Activated CD4-positive, alpha-beta memory T cell treated with anti-CD3 and anti-CD28 coated beads, Interleukin-2, amount 10 ng/mL, durations not matched to agents 7 days and 5 days (primary cell): Measurements from ENCODE around the gene PPM1B. TPM values are rescaled to one million over a fixed set of nuclear protein-coding genes. Genes with fewer than 3 reads are reported as not detected.
"Not testable (repeated sequence)": the region's sequence is repeated elsewhere in the genome, so short reads cannot be mapped to it uniquely, and the experiment has no call there.

Source experiments
- CTCF ChIA-PET: fragments of 350-600 bp; sonication (Branson Sonifier 250); formaldehyde crosslinking; loops from one replicate; lab custom pipeline; 2021; ENCODE audit warnings: antibody characterized with exemption, inconsistent platforms; lab: Charles Lee
- POLR2A ChIA-PET: fragments of 350-600 bp; sonication (Branson Sonifier 250); formaldehyde crosslinking; loops from one replicate; lab custom pipeline; 2021; ENCODE audit warnings: antibody characterized with exemption; lab: Charles Lee
- DNase-seq: peaks from one replicate; pipeline ENCODE4 v3.0.0-alpha.2; 2020
- H3K27ac Mint-ChIP-seq: one replicate; pipeline ENCODE4 v1.8.0; 2021; ENCODE audit warnings: mild to moderate bottlenecking, mixed read lengths
- H3K27me3 Mint-ChIP-seq: one replicate; pipeline ENCODE4 v1.8.0; 2021; ENCODE audit warnings: mixed read lengths
- H3K36me3 Mint-ChIP-seq: one replicate; pipeline ENCODE4 v1.8.0; 2021; ENCODE audit warnings: low read depth, mixed read lengths
- H3K4me1 Mint-ChIP-seq: one replicate; pipeline ENCODE4 v1.8.0; 2021; ENCODE audit warnings: mixed read lengths
- H3K4me3 Mint-ChIP-seq: one replicate; pipeline ENCODE4 v1.8.0; 2021; ENCODE audit warnings: mild to moderate bottlenecking, mixed read lengths
- H3K9me3 Mint-ChIP-seq: one replicate; pipeline ENCODE4 v1.8.0; 2021; ENCODE audit warnings: mixed read lengths
- total RNA-seq, 2 experiments: library from RNA; stranded (reverse); gene quantifications; one replicate each; pipeline ENCODE4 v1.2.3, GENCODE V29; 2021

PPM1B gene
- total RNA-seq, 2 experiments from 2014 or later, result 57.0 to 60.9 TPM

DNA sequence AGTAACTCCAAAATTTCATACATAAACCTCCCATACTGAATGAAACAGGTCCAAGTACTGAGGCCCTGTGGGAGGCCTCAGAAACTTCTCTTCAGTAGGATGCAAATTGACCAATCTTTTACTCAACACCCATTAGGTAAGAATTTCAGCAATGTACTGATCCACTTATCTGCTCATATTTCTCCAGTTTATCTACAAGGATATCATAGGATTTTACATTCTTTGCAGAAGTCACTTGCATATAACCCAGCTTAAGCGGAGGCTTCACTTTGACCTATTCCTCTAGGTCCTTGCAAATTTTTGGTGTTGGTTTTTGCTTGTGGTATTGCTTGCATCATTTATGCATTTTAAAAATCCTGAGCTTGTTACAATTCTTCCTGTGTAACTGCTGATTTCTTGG is 77.8 kb downstream of the PPM1B start:
- CTCF ChIA-PET, result interaction anchor here (0.7 to 2.0 kb wide), 4 partner anchors 9 to 202 kb away, joined by 3 to 10 read pairs (median 4); no protein-coding TSS in a partner anchor
- Mint-ChIP-seq H3K9me3 (no peaks in the 10 kb centered on the region), H3K27me3 (peaks cover 6% of the 10 kb centered on the region), H3K27ac (no peak overlapping the region), H3K36me3 (no peaks in the 10 kb centered on the region), H3K4me3 (no peak overlapping the region), H3K4me1 (peaks cover 26% of the 10 kb centered on the region)
- POLR2A ChIA-PET, result no interaction called here
- DNase-seq, result no peak

DNA sequence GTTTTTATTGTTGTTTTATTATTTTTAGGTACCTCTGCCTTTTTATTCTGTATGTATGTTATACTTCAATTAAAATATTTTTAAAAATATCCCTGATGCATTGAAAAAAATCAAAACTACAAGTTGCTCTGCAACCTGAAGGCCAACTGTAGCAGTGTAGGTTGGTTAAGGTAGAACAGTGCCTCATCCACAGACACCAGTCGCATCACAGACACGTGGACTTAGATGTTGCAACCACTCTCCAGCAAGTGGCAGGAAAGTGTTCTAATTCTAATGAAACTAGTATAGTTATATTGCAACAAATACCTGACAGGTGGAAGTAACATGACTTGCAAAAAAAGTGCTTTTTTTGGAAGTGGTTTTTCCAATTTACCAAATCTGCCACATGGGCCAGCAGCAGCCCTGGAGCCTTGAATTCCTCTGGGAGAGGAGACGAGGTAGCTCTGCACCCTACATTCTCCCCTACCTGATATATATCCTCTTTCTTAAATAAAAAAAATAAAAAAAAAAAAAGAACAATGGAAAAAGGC is 78.2 kb downstream of the PPM1B start:
- H3K36me3 Mint-ChIP-seq, result peaks cover 2% of the 10 kb centered on the region
- H3K9me3 Mint-ChIP-seq, result no peaks in the 10 kb centered on the region
- ChIA-PET CTCF (interaction anchor here (0.7 kb wide), 1 partner anchor 49 kb away, joined by 3 read pairs; no protein-coding TSS in a partner anchor), POLR2A (no interaction called here)
- H3K27ac Mint-ChIP-seq, result no peak overlapping the region
- peaks cover 26% of the 10 kb centered on the region for H3K4me1 Mint-ChIP-seq
- no peak for DNase-seq
- H3K4me3 Mint-ChIP-seq, result no peak overlapping the region
- H3K27me3 Mint-ChIP-seq, result peaks cover 6% of the 10 kb centered on the region

DNA sequence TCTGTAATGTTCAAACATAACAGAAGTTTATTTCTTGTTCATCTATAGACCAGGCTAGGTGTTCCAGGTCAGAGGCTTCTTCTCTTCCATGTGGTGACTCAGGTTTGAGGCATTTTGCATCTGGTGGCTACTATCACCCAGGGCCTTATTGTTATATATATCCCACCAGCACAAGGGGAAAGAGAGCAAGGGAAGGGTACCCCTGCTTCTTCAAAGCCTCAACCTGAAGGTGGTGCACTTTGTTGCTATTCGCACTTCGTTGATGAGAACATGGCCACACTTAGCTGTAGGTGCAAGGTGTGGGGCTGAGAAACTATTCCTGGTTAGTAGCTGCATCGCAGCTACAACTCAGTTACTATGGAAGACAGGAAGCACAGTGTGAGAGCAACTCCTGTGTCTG is 79.2 kb downstream of the PPM1B start:
- DNase-seq, result no peak
- Mint-ChIP-seq H3K27ac (no peak overlapping the region), H3K36me3 (peaks cover 2% of the 10 kb centered on the region), H3K27me3 (peaks cover 9% of the 10 kb centered on the region), H3K4me1 (peaks cover 26% of the 10 kb centered on the region), H3K9me3 (no peaks in the 10 kb centered on the region), H3K4me3 (no peak overlapping the region)
- ChIA-PET CTCF (no interaction called here), POLR2A (no interaction called here)

DNA sequence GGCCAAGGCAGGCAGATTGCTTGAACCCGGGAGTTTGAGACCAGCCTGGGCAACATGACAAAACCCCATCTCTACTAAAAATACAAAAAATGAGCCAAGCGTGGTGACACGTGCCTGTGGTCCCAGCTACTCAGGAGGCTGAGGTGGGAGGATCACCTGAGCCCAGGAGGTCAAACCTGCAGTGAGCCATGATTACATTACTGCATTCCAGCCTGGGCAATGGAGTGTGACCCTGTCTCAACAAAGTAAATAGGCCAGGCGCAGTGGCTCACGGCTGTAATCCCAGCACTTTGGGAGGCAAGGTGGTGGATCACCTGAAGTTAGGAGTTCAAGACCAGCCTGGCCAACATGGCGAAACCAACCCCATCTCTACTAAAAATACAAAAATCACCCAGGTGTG is 80.6 kb downstream of the PPM1B start:
- POLR2A ChIA-PET, DNase-seq, CTCF ChIA-PET, H3K36me3 Mint-ChIP-seq, H3K27ac Mint-ChIP-seq, H3K27me3 Mint-ChIP-seq, H3K4me3 Mint-ChIP-seq, H3K9me3 Mint-ChIP-seq: not testable (repeated sequence)
- H3K4me1 Mint-ChIP-seq, result peaks cover 22% of the 10 kb centered on the region

DNA sequence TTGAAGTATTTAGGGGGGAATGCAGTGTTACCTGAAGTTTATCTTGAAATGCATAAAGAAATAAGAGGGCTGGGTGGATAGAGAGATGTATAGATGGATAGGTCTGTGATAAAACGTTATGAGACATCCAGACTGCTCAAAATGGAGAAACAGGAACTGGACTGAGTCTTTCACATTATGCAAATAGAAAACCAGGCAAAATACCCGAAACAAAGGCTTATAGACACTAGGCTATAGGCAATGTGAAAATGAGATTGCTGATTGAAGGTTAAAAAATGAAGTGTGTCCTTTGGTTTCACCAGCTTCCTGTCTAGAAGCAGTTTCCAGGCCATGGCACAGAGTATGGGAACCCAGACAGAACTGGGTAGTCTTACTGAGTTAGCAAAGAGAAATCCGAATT is 81.7 kb downstream of the PPM1B start:
- Mint-ChIP-seq H3K9me3 (no peaks in the 10 kb centered on the region), H3K27ac (no peak overlapping the region), H3K27me3 (peaks cover 10% of the 10 kb centered on the region), H3K36me3 (peaks cover 2% of the 10 kb centered on the region), H3K4me1 (peaks cover 16% of the 10 kb centered on the region), H3K4me3 (no peak overlapping the region)
- ChIA-PET CTCF (no interaction called here), POLR2A (no interaction called here)
- DNase-seq, result no peak

DNA sequence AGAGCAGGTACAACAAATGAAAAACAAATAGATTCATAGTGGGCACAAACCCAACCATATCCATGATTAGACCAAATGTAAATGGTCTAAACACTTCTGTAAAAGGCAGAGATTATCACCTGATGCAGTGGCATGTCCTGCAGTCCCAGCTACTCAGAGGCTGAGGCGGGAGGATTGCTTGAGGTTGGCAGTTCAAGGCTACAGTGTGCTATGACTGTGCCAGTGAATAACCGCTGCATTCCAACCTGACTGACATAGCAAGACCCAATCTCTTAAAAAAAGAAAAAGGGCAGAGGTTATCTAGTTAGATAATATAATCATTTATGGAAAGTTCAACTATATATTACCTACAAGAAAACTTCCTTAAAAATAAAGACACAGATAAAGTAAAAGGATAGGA is 85.3 kb downstream of the PPM1B start:
- peaks cover 2% of the 10 kb centered on the region for H3K36me3 Mint-ChIP-seq
- CTCF ChIA-PET, result no interaction called here
- no peaks in the 10 kb centered on the region for H3K9me3 Mint-ChIP-seq
- no peak for DNase-seq
- H3K4me3 Mint-ChIP-seq, result no peak overlapping the region
- H3K4me1 Mint-ChIP-seq, result peaks cover 1% of the 10 kb centered on the region
- no peak overlapping the region for H3K27ac Mint-ChIP-seq
- POLR2A ChIA-PET, result no interaction called here
- peaks cover 14% of the 10 kb centered on the region for H3K27me3 Mint-ChIP-seq

DNA sequence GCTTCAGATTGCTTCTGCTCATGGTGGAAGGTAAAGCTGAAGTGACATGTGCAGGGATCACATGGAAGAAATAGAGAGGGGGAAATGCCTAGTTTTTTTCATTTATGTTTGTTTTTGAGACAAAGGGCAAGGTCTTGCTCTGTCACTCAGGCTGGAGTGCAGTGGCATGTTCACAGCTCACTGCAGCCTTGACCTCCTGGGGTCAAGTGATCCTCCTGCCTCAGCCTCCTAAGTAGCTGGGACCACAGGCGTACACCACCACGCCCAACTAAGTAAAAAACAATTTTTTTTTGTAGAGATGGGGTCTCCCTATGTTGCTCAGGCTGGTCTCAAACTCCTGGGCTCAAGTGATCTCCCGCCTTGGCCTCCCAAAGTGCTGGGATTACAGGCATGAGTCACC is 87.0 kb downstream of the PPM1B start:
- CTCF ChIA-PET, result interaction anchor here (0.7 to 1.0 kb wide), 2 partner anchors 10 kb away, joined by 3 read pairs; no protein-coding TSS in a partner anchor
- H3K4me3 Mint-ChIP-seq, H3K9me3 Mint-ChIP-seq, H3K27ac Mint-ChIP-seq, DNase-seq, H3K36me3 Mint-ChIP-seq, POLR2A ChIA-PET, H3K4me1 Mint-ChIP-seq: not testable (repeated sequence)
- H3K27me3 Mint-ChIP-seq, result peaks cover 16% of the 10 kb centered on the region

DNA sequence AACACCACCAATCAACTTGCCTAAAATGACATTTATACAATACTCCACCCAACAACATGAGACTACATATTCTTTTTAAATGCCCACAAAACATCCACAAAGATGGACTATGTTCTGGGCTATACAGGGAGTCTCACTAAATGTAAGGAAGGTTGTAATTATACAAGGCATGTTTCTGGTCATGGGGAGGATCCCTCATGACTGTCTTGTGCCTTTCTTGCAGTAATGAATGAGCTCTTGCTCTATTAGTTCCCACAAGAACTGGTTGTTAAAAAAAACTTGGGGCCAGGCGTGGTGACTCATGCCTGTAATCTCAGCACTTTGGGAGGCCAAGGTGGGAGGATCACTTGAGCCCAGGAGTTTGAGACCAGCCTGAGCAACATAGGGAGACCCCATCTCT is 89.1 kb downstream of the PPM1B start:
- DNase-seq, H3K4me3 Mint-ChIP-seq, H3K27ac Mint-ChIP-seq, H3K9me3 Mint-ChIP-seq, H3K4me1 Mint-ChIP-seq, H3K36me3 Mint-ChIP-seq, POLR2A ChIA-PET, CTCF ChIA-PET: not testable (repeated sequence)
- peaks cover 12% of the 10 kb centered on the region for H3K27me3 Mint-ChIP-seq

DNA sequence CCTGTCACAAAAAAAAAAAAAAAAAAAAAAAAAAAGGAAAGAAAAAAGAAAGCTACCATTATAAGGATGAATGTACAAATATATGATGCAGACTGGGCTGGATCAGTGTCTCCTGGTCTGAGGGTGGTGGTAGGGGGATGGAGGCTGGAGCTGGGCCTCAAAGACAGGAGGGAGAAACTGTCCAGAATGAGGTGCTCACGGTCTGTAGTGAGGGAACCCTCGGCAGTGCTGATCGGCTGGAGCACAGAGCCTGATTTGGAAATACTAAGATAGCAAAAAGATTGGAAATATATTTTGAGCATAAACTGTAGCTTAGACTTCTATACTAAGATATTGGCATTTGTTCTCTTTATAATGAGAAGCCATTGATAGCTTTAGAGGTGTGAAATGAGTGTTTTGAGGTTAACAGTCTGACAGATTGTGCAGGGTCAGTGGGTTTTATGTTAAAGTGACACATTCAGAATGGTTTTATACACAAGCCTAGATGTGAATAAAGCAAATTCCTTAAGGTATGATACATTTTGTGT is 98.7 kb downstream of the PPM1B start:
- H3K36me3 Mint-ChIP-seq, result no peaks in the 10 kb centered on the region
- H3K9me3 Mint-ChIP-seq, result no peaks in the 10 kb centered on the region
- H3K27ac Mint-ChIP-seq, result no peak overlapping the region

DNA sequence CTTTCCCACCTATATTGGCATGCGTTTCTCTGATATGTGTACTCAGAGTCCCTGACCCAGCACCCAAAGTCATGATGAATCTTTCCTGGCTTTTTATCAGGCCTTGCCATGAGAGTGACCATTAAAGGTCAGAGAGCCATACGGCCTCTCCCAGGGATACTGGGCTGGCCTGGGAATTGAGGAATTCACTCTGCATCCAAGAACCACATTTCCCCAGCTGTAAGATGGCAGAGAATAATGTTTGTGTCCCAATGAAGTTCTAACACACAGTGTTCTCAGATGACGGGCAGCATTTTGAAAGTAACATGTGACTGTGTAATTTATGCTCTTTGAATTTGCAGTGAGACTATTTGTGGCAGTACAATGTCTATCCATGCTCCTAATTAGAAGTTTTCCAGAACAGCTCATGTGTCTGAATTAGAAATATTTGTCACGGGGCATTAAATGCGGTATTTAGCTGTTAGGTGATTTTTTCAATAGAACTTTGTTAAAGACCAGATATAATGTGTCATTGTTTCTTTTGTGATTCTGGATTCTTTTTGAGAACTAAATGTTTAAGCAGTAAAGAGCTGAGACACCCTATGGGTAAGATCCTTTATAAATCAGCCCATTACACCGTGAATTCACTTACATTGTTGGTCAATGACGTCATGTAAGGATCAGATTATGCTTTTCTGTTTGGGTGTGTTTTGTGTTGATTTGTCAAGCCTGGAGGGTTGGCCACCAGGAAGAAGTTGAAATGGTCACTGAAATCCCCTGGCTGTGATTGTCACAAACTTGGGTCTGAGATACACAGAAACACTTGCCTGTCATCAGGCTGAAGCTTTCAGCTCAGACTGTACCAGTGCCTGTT is 99.3 kb downstream of the PPM1B start:
- no peaks in the 10 kb centered on the region for H3K4me1 Mint-ChIP-seq

More for the DNA sequence above, 98.7 kb downstream of the PPM1B start:
- Mint-ChIP-seq H3K27me3 (peaks cover 5% of the 10 kb centered on the region), H3K4me3 (no peak overlapping the region), H3K4me1 (no peaks in the 10 kb centered on the region)
- no peak for DNase-seq
- ChIA-PET CTCF (interaction anchor here (0.6 to 1.2 kb wide), 3 partner anchors 25 to 220 kb away, joined by 3 to 6 read pairs (median 3); no protein-coding TSS in a partner anchor), POLR2A (no interaction called here)

DNA sequence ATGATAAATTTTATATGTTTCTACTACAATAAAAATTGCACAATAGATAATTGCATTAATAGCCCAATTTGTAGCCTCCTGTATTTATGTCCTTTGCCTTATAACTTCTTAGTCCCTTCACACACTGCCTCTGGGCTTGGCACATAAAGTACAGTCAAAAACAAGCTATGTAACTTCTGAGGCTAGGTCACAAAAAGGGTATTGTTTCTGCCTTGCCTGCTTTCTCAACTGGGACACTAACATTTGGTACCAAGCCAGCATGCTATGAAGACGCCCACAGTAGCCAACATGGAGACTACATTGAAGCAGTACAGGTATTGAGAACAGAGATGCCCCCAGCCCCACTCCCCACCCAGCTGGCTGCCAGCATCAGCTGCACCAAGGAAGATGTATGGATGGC is 101.2 kb downstream of the PPM1B start:
- no peak for DNase-seq
- H3K36me3 Mint-ChIP-seq, result no peaks in the 10 kb centered on the region
- H3K4me3 Mint-ChIP-seq, result no peak overlapping the region
- no peaks in the 10 kb centered on the region for H3K9me3 Mint-ChIP-seq
- no peaks in the 10 kb centered on the region for H3K4me1 Mint-ChIP-seq
- no peak overlapping the region for H3K27ac Mint-ChIP-seq
- peaks cover 5% of the 10 kb centered on the region for H3K27me3 Mint-ChIP-seq
- ChIA-PET CTCF (no interaction called here), POLR2A (no interaction called here)

More for the DNA sequence above, 99.3 kb downstream of the PPM1B start:
- H3K9me3 Mint-ChIP-seq, result no peaks in the 10 kb centered on the region
- ChIA-PET CTCF (interaction anchor here (1.2 kb wide), 1 partner anchor 25 kb away, joined by 3 read pairs; no protein-coding TSS in a partner anchor), POLR2A (no interaction called here)
- H3K27me3 Mint-ChIP-seq, result peaks cover 5% of the 10 kb centered on the region
- no peak overlapping the region for H3K27ac Mint-ChIP-seq
- H3K4me3 Mint-ChIP-seq, result no peak overlapping the region
- no peak for DNase-seq
- no peaks in the 10 kb centered on the region for H3K36me3 Mint-ChIP-seq

DNA sequence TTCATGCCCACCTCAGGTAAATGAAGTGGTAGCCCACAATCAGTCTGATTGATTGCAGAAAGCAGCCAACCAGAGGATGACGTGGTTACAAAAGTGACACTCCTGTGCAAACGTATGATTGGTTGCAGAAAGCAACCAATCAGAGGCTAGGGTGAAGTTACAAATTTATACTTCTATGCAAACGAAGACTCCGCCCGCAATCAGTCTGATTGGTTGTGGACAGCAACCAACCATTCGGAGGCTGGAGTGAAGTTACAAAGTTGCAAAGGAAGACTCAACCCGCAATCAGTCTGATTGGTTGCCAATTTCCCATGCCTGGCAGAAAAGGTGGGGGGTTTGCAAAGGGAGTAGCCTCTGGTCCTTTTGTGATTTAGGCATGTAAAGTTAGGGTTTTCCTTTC is 102.6 kb downstream of the PPM1B start:
- H3K4me1 Mint-ChIP-seq, result no peaks in the 10 kb centered on the region
- POLR2A ChIA-PET, result no interaction called here
- DNase-seq, result no peak
- no peak overlapping the region for H3K27ac Mint-ChIP-seq
- H3K27me3 Mint-ChIP-seq, result peaks cover 1% of the 10 kb centered on the region
- H3K4me3 Mint-ChIP-seq, result no peak overlapping the region
- H3K9me3 Mint-ChIP-seq, result no peaks in the 10 kb centered on the region
- CTCF ChIA-PET, result no interaction called here
- no peaks in the 10 kb centered on the region for H3K36me3 Mint-ChIP-seq

DNA sequence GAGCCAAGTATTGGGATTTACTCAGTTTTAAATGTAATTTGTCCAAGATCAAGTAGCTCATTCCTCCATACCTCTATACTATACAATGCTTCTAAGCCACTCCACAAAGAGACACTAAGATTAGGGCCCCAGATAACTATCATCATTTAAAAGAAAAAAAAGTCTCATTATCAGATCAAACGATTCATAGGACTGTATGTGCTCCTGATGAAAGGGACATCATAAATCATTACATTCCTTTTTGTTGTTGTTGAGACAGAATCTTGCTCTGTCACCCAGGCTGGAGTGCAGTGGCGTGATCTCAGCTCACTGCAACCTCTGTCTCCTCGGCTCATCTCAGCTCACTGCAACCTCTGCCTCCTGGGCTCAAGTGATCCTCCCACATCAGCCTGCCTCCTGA is 104.4 kb downstream of the PPM1B start:
- Mint-ChIP-seq H3K4me1 (no peaks in the 10 kb centered on the region), H3K27ac (no peak overlapping the region), H3K27me3 (peaks cover 1% of the 10 kb centered on the region), H3K36me3 (no peaks in the 10 kb centered on the region), H3K4me3 (no peak overlapping the region), H3K9me3 (no peaks in the 10 kb centered on the region)
- ChIA-PET CTCF (interaction anchor here (1.2 kb wide), 1 partner anchor 229 kb away, joined by 4 read pairs; no protein-coding TSS in a partner anchor), POLR2A (no interaction called here)
- DNase-seq, result no peak
